ENCODE results near the gene ATP8B3. TPM values are rescaled to one million over a fixed set of nuclear protein-coding genes. Genes with fewer than 3 reads are reported as not detected.

The ATP8B3 gene
- total and polyA plus RNA-seq, 8 donors: 0.15 to 1.4 (median 0.80) TPM; not detected in 4

- no peak for DNase-seq
- 1 to 4% (median 2%) methylated on average over 46 to 99 of the region's 99 CpGs for WGBS, 5 donors
- H3K36me3 ChIP-seq: no peaks in the 10 kb centered on the region
- H3K27me3 ChIP-seq: peaks cover 58 to 97% (median 88%) of the 10 kb centered on the region in 3 donors
- TF ChIP-seq CTCF (IDR thresholded peaks at IDR 0.05) (no peak), POLR2AphosphoS5 (IDR thresholded peaks at IDR 0.05) (no peak), POLR2A (IDR thresholded peaks at IDR 0.05) (no peak), EP300 (IDR thresholded peaks at IDR 0.05) (no peak)
- no peaks in the 10 kb centered on the region for H3K9me3 ChIP-seq
- H3K27ac ChIP-seq: peak overlapping the region in 2 of 5 donors; percentile 83
- intact Hi-C loops (cut with DNase I; ENCODE audit: low total_unique reads): no loop called here
- H3K4me1 ChIP-seq: peaks cover 42 to 65% (median 49%) of the 10 kb centered on the region in 4 donors
- peak overlapping the region; percentile 14 to 42 (median 27) for H3K4me3 ChIP-seq
These were observed 62.4 kb downstream of the ATP8B3 start for GRCh38 chr19:1749373-1750342.

GRCh38 chr19:1748873-1749341, 63.2 kb downstream of the ATP8B3 start:
- Histone ChIP-seq H3K27ac (peak overlapping the region in 4 of 5 donors; percentile 57 to 83 (median 74)), H3K4me3 (peak overlapping the region; percentile 20 to 42 (median 27)), H3K27me3 (peaks cover 57 to 99% (median 94%) of the 10 kb centered on the region in 3 donors), H3K4me1 (peaks cover 42 to 62% (median 47%) of the 10 kb centered on the region in 4 donors), H3K36me3 (no peaks in the 10 kb centered on the region), H3K9me3 (no peaks in the 10 kb centered on the region)
- no peak for TF ChIP-seq CTCF (IDR thresholded peaks at IDR 0.05)
- TF ChIP-seq EP300 (IDR thresholded peaks at IDR 0.05): no peak
- no peak for TF ChIP-seq POLR2AphosphoS5 (IDR thresholded peaks at IDR 0.05)
- no peak for TF ChIP-seq POLR2A (IDR thresholded peaks at IDR 0.05)
- no peak for DNase-seq
- intact Hi-C loops (cut with DNase I; ENCODE audit: low total_unique reads): no loop called here
- 2 to 13% (median 4%) methylated on average over 3 to 45 of the region's 45 CpGs for WGBS, 5 donors

GRCh38 chr19:1748115-1748872, 63.8 kb downstream of the ATP8B3 start:
- DNase-seq: peak; percentile 61 to 86
- WGBS, 5 donors: 0 to 4% (median 2%) methylated on average over 12 to 61 of the region's 61 CpGs

More at GRCh38 chr19:1748115-1748872, 63.8 kb downstream of the ATP8B3 start:
- H3K36me3 ChIP-seq: no peaks in the 10 kb centered on the region
- H3K27me3 ChIP-seq: peaks cover 56 to 100% (median 95%) of the 10 kb centered on the region in 3 donors
- peaks cover 42 to 60% (median 46%) of the 10 kb centered on the region in 4 donors for H3K4me1 ChIP-seq
- peak overlapping the region; percentile 20 to 42 (median 27) for H3K4me3 ChIP-seq
- intact Hi-C loops (cut with DNase I; ENCODE audit: low total_unique reads): no loop called here
- no peaks in the 10 kb centered on the region for H3K9me3 ChIP-seq
- peak overlapping the region in 4 of 5 donors; percentile 57 to 83 (median 74) for H3K27ac ChIP-seq
- no peak for TF ChIP-seq CTCF (IDR thresholded peaks at IDR 0.05)
- no peak for TF ChIP-seq POLR2A (IDR thresholded peaks at IDR 0.05)
- peak in 2 of 3 donors; percentile 35 to 38 for TF ChIP-seq POLR2AphosphoS5 (IDR thresholded peaks at IDR 0.05)
- no peak for TF ChIP-seq EP300 (IDR thresholded peaks at IDR 0.05)
